ENCODE measurements around the gene PDE6G. TPM values are rescaled to one million over a fixed set of nuclear protein-coding genes. Genes with fewer than 3 reads are reported as not detected.

Gene PDE6G
- total and polyA plus RNA-seq, 2 of the 8 experiments (the other 6 are each of a cell fraction or from before 2014, with no cell fraction given) = 5.8 to 12.9 TPM

- TF ChIP-seq PHF8 (conservative IDR thresholded peaks at IDR 0.05; ENCODE audit: low read depth, low read length) (no peak), TCF12 (IDR thresholded peaks at IDR 0.05; ENCODE audit: low read depth, low read length) (no peak), JUN (IDR thresholded peaks at IDR 0.05; ENCODE audit: low read depth, low read length) (no peak)
Observed at GRCh38 chr17:81683208-81683583, 26.9 kb upstream of the PDE6G start (continued).

Measured in H1 (cell line).